Subcutaneous abdominal adipose tissue (tissue), 5 donors: ENCODE results near the gene LGMN.

Experiments used
- H3K27ac ChIP-seq: one replicate; pipeline ENCODE4 v1.7.0; 2013; ENCODE audit warnings: low read depth, mild to moderate bottlenecking, inconsistent platforms, low read length, moderate library complexity
- H3K27me3 ChIP-seq, 5 donors: one replicate each; pipeline ENCODE4 v1.7.0; 2013; ENCODE audit warnings: low read length in 5 of 5, inconsistent platforms in 1 of 5; ENCODE audit not compliant: control insufficient read depth in 5 of 5, insufficient read depth in 4 of 5
- H3K36me3 ChIP-seq, 5 donors: one replicate each; pipeline ENCODE4 v1.7.0; 2013; ENCODE audit warnings: low read length in 5 of 5; ENCODE audit not compliant: control insufficient read depth in 5 of 5, insufficient read depth in 5 of 5
- H3K4me1 ChIP-seq, 5 donors: one replicate each; pipeline ENCODE4 v1.7.0; 2013; ENCODE audit warnings: low read length in 5 of 5, mild to moderate bottlenecking in 3 of 5, moderate library complexity in 1 of 5; ENCODE audit not compliant: control insufficient read depth in 5 of 5, insufficient read depth in 5 of 5
- H3K4me3 ChIP-seq, 5 donors: one replicate each; pipeline ENCODE4 v1.7.0; 2013; ENCODE audit warnings: low read length in 5 of 5, low read depth in 1 of 5
- H3K9ac ChIP-seq, 5 donors: one replicate each; pipeline ENCODE4 v1.7.0; 2013; ENCODE audit warnings: low read length in 5 of 5, mild to moderate bottlenecking in 4 of 5, moderate library complexity in 3 of 5
- H3K9me3 ChIP-seq, 5 donors: one replicate each; pipeline ENCODE4 v1.7.0; 2013; ENCODE audit warnings: low read length in 5 of 5; ENCODE audit not compliant: control insufficient read depth in 5 of 5
- donor health status: healthy.
- donor health status: healthy.
- donor health status: healthy.
- donor health status: healthy.
- donor health status: healthy.

The LGMN gene

DNA sequence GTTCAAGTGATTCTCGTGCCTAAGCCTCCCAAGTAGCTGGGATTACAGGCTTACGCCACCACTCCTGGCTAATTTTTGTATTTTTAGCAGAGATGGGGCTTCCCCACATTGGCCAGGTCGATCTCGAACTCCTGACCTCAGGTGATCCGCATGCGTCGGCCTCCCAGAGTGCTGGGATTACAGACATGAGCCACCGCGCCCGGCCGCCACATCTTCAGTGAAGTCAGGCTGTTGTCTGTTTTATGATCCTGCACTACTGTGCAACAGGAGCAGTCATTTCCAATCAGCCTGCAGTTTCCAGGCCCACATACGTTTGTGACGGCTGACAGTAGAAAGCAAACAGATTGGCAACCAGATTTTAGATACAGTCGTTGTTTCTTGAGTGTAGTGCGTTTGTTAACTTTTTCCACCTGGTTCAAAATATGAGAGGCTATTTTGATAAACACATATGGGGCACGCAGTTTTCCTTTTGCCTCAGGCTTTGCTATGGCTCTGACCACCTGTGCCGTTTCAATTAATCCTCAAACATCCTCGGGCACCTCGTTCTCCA is 74.8 kb downstream of the LGMN start:
- H3K4me1 ChIP-seq: peaks cover 0 to 20% (median 18%) of the 10 kb centered on the region in 5 donors
- H3K4me3 ChIP-seq: no peak overlapping the region
- H3K27ac ChIP-seq: no peak overlapping the region
- H3K9ac ChIP-seq: no peak overlapping the region
- no peaks in the 10 kb centered on the region for H3K9me3 ChIP-seq
- peaks cover 0 to 37% (median 25%) of the 10 kb centered on the region in 5 donors for H3K36me3 ChIP-seq
- no peaks in the 10 kb centered on the region for H3K27me3 ChIP-seq

DNA sequence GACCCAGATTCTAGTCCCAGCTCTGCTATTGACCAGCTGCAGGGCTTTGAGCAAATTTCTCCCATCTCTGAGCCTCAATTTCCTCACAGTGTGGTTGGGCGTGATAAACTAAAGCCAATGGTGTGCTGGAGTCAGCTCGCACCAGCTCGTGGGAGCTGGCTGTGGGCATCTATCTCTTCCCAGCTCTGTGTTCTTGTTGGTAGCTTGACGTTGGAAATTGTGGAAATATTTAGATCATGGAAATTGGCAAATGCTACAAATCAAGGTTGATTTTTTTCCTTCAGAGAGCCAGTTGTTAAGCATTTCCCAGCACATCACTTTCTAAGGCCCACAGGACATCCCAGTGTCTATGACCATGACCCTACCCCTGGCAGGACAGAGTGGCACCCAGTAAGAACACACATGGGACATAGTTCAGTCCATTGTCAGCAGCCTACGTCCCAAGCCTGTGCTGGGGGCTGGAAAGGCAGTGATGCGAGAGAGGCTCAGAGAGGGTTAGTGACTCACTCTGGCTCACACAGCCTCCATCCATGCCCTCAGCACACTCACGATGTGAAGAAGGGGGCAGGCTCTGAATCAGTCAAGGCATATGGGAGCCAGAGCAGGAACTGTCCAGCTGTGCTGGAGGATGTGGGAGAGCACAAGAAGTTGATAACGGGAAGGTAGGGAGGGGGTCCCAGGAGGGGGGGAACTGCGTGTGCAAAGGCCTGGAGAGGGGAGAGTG is 77.6 kb downstream of the LGMN start:
- Histone ChIP-seq H3K36me3 (peaks cover 0 to 28% (median 10%) of the 10 kb centered on the region in 5 donors), H3K27ac (no peak overlapping the region), H3K9ac (peak overlapping the region in 1 of 5 donors; percentile 15), H3K4me1 (peaks cover 0 to 19% (median 14%) of the 10 kb centered on the region in 5 donors), H3K9me3 (no peaks in the 10 kb centered on the region), H3K4me3 (no peak overlapping the region), H3K27me3 (no peaks in the 10 kb centered on the region)

DNA sequence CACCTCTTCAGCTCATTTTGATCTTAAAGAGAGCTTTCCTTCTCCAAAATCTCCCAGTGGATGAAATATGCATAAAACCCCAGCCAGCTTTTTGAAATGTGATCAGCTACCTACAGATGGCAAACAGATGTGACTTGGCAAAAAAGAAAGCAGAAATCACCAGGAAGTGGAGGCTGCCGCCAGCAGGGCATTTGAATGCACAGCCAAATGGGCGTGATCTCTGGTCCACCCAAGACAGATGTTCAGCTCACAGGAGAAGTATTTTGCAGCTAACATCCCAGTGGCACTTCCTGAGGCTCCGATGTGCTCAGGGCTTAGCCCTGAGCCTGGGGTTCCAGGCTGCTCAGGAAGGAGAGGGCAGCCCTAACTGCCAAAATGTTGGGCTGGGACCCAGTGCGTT is 78.3 kb downstream of the LGMN start:
- H3K9me3 ChIP-seq: no peaks in the 10 kb centered on the region
- H3K4me3 ChIP-seq: no peak overlapping the region
- H3K27ac ChIP-seq: no peak overlapping the region
- peaks cover 0 to 28% (median 10%) of the 10 kb centered on the region in 5 donors for H3K36me3 ChIP-seq
- peaks cover 0 to 16% (median 10%) of the 10 kb centered on the region in 5 donors for H3K4me1 ChIP-seq
- no peaks in the 10 kb centered on the region for H3K27me3 ChIP-seq
- H3K9ac ChIP-seq: peak overlapping the region in 1 of 5 donors; percentile 15

DNA sequence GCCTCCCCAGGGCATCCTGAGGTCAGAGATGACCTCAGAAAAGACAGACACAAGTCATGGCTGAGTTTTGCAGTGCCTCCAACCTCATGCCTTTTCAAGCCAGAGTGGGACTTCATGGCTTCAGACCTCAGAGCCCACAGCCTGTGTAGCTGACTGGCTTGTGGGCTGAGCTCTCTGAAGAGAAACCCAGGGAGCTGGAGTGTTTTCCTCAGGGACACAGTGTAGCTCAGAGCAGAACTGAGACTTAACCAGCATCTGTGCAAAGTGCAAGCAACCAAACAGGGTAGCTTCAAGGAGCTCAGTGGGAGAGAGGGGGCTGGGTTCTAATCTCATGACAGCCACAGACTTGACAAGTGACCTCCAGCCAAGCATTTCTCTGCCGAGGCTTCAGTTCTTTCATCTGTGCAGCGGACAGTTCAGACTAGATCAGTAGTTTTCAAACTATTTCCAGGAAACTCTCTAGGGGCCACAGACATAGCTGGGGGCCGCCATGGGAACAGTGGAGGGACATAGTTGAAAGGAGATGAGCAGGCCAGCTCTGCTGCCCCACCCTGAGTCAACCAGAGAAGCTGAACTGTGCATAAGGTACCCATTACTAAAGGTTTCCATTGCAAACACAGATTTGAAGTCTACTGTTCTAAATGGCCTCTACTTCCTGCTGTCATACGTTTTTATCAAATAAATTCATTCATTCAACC is 80.0 kb downstream of the LGMN start:
- H3K36me3 ChIP-seq: peaks cover 0 to 26% (median 6%) of the 10 kb centered on the region in 5 donors
- H3K27ac ChIP-seq: no peak overlapping the region
- peaks cover 0 to 20% (median 10%) of the 10 kb centered on the region in 5 donors for H3K4me1 ChIP-seq
- H3K27me3 ChIP-seq: no peaks in the 10 kb centered on the region
- no peak overlapping the region for H3K4me3 ChIP-seq
- H3K9me3 ChIP-seq: no peaks in the 10 kb centered on the region
- no peak overlapping the region for H3K9ac ChIP-seq

DNA sequence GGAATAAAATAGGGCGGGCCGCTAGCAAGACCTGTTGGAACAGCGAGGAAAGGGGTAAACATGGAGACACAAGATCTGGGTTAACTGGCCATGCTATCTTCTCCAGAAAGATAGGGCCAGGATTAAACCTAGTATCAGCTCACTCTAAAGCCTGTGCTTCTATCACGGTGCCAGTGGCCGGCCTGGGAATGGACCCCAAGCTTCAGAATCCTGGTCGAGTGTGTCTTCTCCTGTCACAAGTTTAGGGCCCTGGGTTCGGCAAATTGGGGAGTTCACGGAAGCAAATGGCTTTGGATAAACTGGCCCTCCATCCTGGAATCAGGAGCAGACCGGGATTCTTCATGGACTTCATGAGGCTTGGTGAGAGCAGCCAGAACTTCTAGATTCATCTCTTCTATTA is 82.2 kb downstream of the LGMN start:
- Histone ChIP-seq H3K36me3 (peaks cover 0 to 32% (median 6%) of the 10 kb centered on the region in 5 donors), H3K9ac (no peak overlapping the region), H3K27ac (peak overlapping the region; percentile 10), H3K4me3 (no peak overlapping the region), H3K9me3 (no peaks in the 10 kb centered on the region), H3K4me1 (peaks cover 0 to 20% (median 10%) of the 10 kb centered on the region in 5 donors), H3K27me3 (no peaks in the 10 kb centered on the region)

DNA sequence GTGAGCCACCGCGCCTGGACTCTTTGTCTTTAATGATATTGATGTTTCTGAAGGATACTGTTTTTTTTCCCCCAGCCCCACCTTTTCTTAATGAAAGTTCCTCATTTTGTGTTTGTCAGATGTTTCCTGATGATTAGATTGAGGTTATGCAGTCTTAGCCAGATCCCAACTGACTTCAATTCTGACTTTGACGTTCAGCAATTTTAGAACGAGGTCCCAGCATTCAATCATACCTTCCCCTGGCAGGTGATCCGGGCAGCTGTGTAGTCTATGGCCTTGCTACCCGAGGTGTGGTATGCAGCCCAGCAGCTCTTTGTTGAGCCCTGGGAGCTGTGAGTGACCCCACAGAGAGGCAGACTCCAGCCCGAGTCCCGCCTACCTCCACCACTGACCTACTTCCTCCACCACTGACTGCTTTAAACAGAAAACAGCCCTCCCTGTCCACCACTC is 82.7 kb downstream of the LGMN start:
- Histone ChIP-seq H3K27me3 (no peaks in the 10 kb centered on the region), H3K36me3 (peaks cover 0 to 38% (median 11%) of the 10 kb centered on the region in 5 donors), H3K9ac (no peak overlapping the region), H3K9me3 (no peaks in the 10 kb centered on the region), H3K4me1 (peaks cover 0 to 21% (median 8%) of the 10 kb centered on the region in 5 donors), H3K4me3 (no peak overlapping the region), H3K27ac (peak overlapping the region; percentile 10)

DNA sequence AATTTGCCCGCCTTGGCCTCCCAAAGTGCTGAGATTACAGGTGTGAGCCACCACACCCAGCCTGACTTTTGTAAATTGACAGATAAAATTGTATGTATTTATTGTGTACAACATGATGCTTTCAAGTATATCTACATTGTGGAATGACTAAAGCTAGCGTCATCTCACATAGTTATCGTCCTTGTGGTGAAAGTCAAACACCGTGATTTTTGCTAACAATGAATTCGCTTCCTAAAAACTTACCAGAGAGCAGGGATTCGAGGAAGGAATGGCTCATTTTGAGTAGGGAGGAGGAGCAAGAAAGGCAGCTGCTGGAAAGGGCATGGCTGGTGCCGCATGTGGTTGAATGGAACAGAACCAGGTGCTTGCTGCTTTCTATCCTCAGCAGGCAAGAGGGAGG is 85.4 kb downstream of the LGMN start:
- Histone ChIP-seq H3K27me3 (no peaks in the 10 kb centered on the region), H3K4me3 (no peak overlapping the region), H3K27ac (no peak overlapping the region), H3K9ac (no peak overlapping the region), H3K4me1 (peaks cover 0 to 40% (median 22%) of the 10 kb centered on the region in 5 donors), H3K9me3 (no peaks in the 10 kb centered on the region), H3K36me3 (peaks cover 0 to 54% (median 25%) of the 10 kb centered on the region in 5 donors)

DNA sequence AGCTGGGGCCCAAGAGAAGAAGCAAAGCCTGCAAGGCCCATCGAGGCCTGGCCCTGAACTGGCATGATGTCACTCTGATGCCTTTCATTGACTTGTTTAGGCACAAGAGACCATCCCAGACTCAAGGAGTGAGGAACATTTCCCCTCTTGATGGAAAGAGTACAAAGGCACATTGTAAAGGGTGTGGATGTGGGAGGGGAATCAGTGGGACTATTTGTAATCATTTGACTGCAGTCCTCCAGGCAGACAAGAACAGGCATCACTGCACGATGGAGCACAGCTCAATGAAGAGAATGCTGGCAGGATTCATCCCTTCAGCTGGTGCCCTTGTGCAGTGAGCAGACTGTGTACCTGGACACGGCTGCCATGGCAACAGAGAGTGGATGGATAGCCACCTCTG is 87.9 kb downstream of the LGMN start:
- Histone ChIP-seq H3K9ac (no peak overlapping the region), H3K4me3 (no peak overlapping the region), H3K4me1 (peaks cover 3 to 57% (median 37%) of the 10 kb centered on the region in 5 donors), H3K9me3 (no peaks in the 10 kb centered on the region), H3K36me3 (peaks cover 0 to 55% (median 21%) of the 10 kb centered on the region in 5 donors), H3K27me3 (no peaks in the 10 kb centered on the region), H3K27ac (peak overlapping the region; percentile 14)

DNA sequence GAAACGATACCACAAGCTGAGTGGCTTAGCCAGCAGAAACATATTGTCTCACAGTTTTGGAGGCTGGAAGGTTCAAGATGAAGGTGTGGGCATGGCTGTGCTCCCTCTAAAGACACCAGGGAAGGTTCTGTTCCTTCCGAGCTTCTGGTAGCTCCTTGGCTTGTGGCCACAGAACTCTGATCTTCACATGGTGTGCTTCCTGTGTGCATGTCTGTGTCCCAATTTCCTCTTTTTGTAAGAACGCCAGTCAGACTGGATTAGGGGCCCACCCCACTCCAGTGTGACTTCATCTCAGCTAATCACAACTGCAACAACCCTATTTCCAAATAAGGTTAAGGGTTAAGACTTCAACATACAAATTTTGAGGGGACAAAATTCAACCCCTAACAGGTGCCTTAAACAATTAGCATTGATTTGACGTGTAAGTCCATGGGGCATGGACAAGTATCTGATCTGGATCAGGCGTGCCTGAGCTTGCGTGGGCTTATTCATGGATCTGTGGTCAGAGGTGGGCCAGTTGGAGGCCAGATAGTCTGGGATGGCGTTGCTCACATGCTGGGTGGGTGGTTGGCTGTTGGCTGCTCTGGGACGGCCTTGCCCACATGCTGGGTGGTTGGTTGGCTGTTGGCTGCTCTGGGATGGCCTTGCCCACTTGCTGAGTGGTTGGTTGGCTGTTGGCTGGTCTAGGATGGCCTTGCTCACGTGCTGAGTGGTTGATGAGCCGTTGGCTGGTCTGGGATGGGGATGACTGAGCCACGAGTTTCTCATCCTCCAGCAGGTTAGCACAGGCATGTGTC is 88.5 kb downstream of the LGMN start:
- H3K4me1 ChIP-seq: peaks cover 3 to 56% (median 37%) of the 10 kb centered on the region in 5 donors
- no peaks in the 10 kb centered on the region for H3K27me3 ChIP-seq
- H3K9ac ChIP-seq: no peak overlapping the region
- peak overlapping the region; percentile 14 for H3K27ac ChIP-seq
- H3K4me3 ChIP-seq: no peak overlapping the region
- H3K36me3 ChIP-seq: peaks cover 0 to 59% (median 21%) of the 10 kb centered on the region in 5 donors
- H3K9me3 ChIP-seq: no peaks in the 10 kb centered on the region
